ENCODE data around the gene PELI1.
A peak's percentile ranks its signal among the peaks of the same experiment; 100 is the strongest.

Gene PELI1

GRCh38 chr2:64153811-64154210 lies 9.6 kb upstream of the PELI1 start:
- DNase-seq = no peak

GRCh38 chr2:64151476-64151875 lies 7.3 kb upstream of the PELI1 start:
- no peak for DNase-seq

- DNase-seq = no peak
Measured at GRCh38 chr2:64145714-64146113, 1.5 kb upstream of the PELI1 start.

- no peak for DNase-seq
Measured at GRCh38 chr2:64145119-64145518, 899 bp upstream of the PELI1 start.

GRCh38 chr2:64143169-64144056 lies 807 bp downstream of the PELI1 start:
- peak; percentile 43 for DNase-seq

GRCh38 chr2:64142741-64143168 lies 1.5 kb downstream of the PELI1 start:
- no peak for DNase-seq

GRCh38 chr2:64141674-64142405 lies 2.4 kb downstream of the PELI1 start:
- DNase-seq = peak; percentile 41

- no peak for DNase-seq
Measured at GRCh38 chr2:64140665-64141200, 3.5 kb downstream of the PELI1 start.

- DNase-seq = no peak
Measured at GRCh38 chr2:64139956-64140355, 4.3 kb downstream of the PELI1 start.

- DNase-seq = no peak
Measured at GRCh38 chr2:64137996-64138395, 6.2 kb downstream of the PELI1 start.

- DNase-seq = no peak
Measured at GRCh38 chr2:64137567-64137966, 6.7 kb downstream of the PELI1 start.

- DNase-seq = peak; percentile 25
Measured at GRCh38 chr2:64135421-64135820, 8.8 kb downstream of the PELI1 start.

- peak; percentile 32 for DNase-seq
Measured at GRCh38 chr2:64134813-64135212, 9.4 kb downstream of the PELI1 start.

GRCh38 chr2:64133828-64134227 lies 10.4 kb downstream of the PELI1 start:
- peak; percentile 58 for DNase-seq

GRCh38 chr2:64133354-64133753 lies 10.9 kb downstream of the PELI1 start:
- DNase-seq = no peak

GRCh38 chr2:64130333-64130732 lies 13.9 kb downstream of the PELI1 start:
- no peak for DNase-seq

GRCh38 chr2:64128943-64129391 lies 15.3 kb downstream of the PELI1 start:
- peak; percentile 51 for DNase-seq

- no peak for DNase-seq
Measured at GRCh38 chr2:64128406-64128805, 15.8 kb downstream of the PELI1 start.

GRCh38 chr2:64127119-64127518 lies 17.1 kb downstream of the PELI1 start:
- no peak for DNase-seq

GRCh38 chr2:64126601-64127000 lies 17.6 kb downstream of the PELI1 start:
- no peak for DNase-seq

GRCh38 chr2:64124571-64124970 lies 19.6 kb downstream of the PELI1 start:
- DNase-seq = no peak

- no peak for DNase-seq
Measured at GRCh38 chr2:64124168-64124567, 20.1 kb downstream of the PELI1 start.

GRCh38 chr2:64123740-64124139 lies 20.5 kb downstream of the PELI1 start:
- no peak for DNase-seq

GRCh38 chr2:64122358-64122757 lies 21.9 kb downstream of the PELI1 start:
- no peak for DNase-seq
